Smooth muscle cell (in vitro differentiated cells): ENCODE measurements around the gene HIC1. TPM values are rescaled to one million over a fixed set of nuclear protein-coding genes. Genes with fewer than 3 reads are reported as not detected.
A peak's percentile ranks its signal among the peaks of the same experiment; 100 is the strongest.

Experiments
- DNase-seq: peaks from one replicate; lab custom pipeline; 2025; ENCODE audit not compliant: unreplicated experiment; lab: John Stamatoyannopoulos, UW
- H2AFZ ChIP-seq: fragments of 200-600 bp; sonication (generic); 2 replicates; pipeline ENCODE4 v1.6.0; 2016; ENCODE audit warnings: antibody characterized with exemption, low read depth, mild to moderate bottlenecking
- H3F3A ChIP-seq: fragments of 200-600 bp; sonication (generic); 2 replicates; pipeline ENCODE4 v1.6.0; 2017; ENCODE audit warnings: antibody characterized with exemption, low read depth
- H3K27ac ChIP-seq: fragments of 200-600 bp; sonication (generic); 2 replicates; pipeline ENCODE4 v1.5.1; 2016; ENCODE audit warnings: low read depth, mild to moderate bottlenecking
- H3K27me3 ChIP-seq: fragments of 200-600 bp; sonication (generic); 2 replicates; pipeline ENCODE4 v1.6.1; 2016; ENCODE audit warnings: low read depth, mild to moderate bottlenecking
- H3K36me3 ChIP-seq: fragments of 200-600 bp; sonication (generic); 2 replicates; pipeline ENCODE4 v1.5.1; 2016; ENCODE audit warnings: low read depth
- H3K4me1 ChIP-seq: fragments of 200-600 bp; sonication (generic); 2 replicates; pipeline ENCODE4 v1.5.1; 2016; ENCODE audit warnings: low read depth
- H3K4me2 ChIP-seq: fragments of 200-600 bp; sonication (generic); 2 replicates; pipeline ENCODE4 v1.6.0; 2016; ENCODE audit warnings: mild to moderate bottlenecking
- H3K4me3 ChIP-seq: fragments of 200-600 bp; sonication (generic); 2 replicates; pipeline ENCODE4 v1.5.1; 2016; ENCODE audit warnings: mild to moderate bottlenecking
- H3K79me2 ChIP-seq: fragments of 200-600 bp; sonication (generic); 2 replicates; pipeline ENCODE4 v1.6.0; 2016; ENCODE audit warnings: low read depth, mild to moderate bottlenecking
- H3K9ac ChIP-seq: fragments of 200-600 bp; sonication (generic); 2 replicates; pipeline ENCODE4 v1.6.0; 2016; ENCODE audit warnings: low read depth
- H3K9me3 ChIP-seq: fragments of 200-600 bp; sonication (generic); replicated peaks from 2 replicates; pipeline ENCODE4 v1.5.1; 2016; ENCODE audit warnings: low read depth
- H4K20me1 ChIP-seq: fragments of 200-600 bp; sonication (generic); 2 replicates; pipeline ENCODE4 v1.6.0; 2016; ENCODE audit warnings: low read depth
- CTCF ChIP-seq: fragments of 200-600 bp; sonication (generic); IDR thresholded peaks from 2 replicates; pipeline ENCODE4 v1.5.1; 2017; ENCODE audit warnings: borderline replicate concordance, mild to moderate bottlenecking, antibody characterized with exemption; ENCODE audit not compliant: insufficient read depth, poor library complexity, severe bottlenecking
- WGBS: methylation state at CpG from one replicate; pipeline ENCODE4 v1.1.7; 2016; ENCODE audit warnings: low lambda C conversion rate; 5-methylcytosine and 5-hydroxymethylcytosine counted together
- polyA plus RNA-seq: library from polyadenylated mRNA; unstranded; fragments of >200 nt; fragmentation: Nextera tagmentation; extraction: Ambion mirVana; gene quantifications from 2 replicates; pipeline ENCODE4 v1.2.1, GENCODE V29; 2016
- total RNA-seq: library from RNA; depleted of rRNA; stranded (reverse); fragments of >200 nt; gene quantifications from 2 replicates; pipeline ENCODE4 v1.2.3, GENCODE V29; 2014

HIC1 gene
- total and polyA plus RNA-seq, 2 experiments from 2014 or later: 2.9 to 5.2 TPM

- Histone ChIP-seq H3K9ac (no peak overlapping the region), H3K4me2 (peak overlapping the region; percentile 23), H3K36me3 (no peaks in the 10 kb centered on the region), H3F3A (peaks cover 19% of the 10 kb centered on the region), H3K79me2 (no peaks in the 10 kb centered on the region), H3K27me3 (no peaks in the 10 kb centered on the region), H3K27ac (peak overlapping the region; percentile 52), H3K4me1 (peaks cover 27% of the 10 kb centered on the region), H4K20me1 (no peaks in the 10 kb centered on the region), H3K4me3 (no peak overlapping the region), H3K9me3 (no peaks in the 10 kb centered on the region), H2AFZ (no peak overlapping the region)
- DNase-seq: no peak
- TF ChIP-seq CTCF: peak; percentile 51
- WGBS: 77% methylated on average over 12 of the region's 12 CpGs
Observed at GRCh38 chr17:2094891-2095535, 40.1 kb downstream of the HIC1 start.

DNA sequence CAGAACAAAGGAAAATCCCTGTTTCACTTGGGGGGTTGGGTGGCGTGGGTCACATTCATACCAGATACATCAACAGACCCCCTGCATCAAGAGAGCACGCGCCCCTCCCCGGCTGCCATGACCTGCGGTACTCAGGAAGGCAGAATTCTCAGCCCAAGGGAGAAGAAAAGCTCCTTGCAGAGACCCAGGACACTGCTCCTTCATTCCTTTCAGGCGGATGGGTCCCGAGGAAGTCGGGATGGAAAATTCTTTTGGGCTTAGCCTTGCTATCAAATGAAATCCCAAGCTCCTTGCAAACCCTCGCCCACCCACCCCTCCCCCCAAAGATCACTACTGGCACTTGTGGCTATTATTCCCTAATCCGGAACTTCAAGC lies 40.6 kb downstream of the HIC1 start:
- Histone ChIP-seq H3K36me3 (no peaks in the 10 kb centered on the region), H3K27ac (peak overlapping the region; percentile 52)

DNA sequence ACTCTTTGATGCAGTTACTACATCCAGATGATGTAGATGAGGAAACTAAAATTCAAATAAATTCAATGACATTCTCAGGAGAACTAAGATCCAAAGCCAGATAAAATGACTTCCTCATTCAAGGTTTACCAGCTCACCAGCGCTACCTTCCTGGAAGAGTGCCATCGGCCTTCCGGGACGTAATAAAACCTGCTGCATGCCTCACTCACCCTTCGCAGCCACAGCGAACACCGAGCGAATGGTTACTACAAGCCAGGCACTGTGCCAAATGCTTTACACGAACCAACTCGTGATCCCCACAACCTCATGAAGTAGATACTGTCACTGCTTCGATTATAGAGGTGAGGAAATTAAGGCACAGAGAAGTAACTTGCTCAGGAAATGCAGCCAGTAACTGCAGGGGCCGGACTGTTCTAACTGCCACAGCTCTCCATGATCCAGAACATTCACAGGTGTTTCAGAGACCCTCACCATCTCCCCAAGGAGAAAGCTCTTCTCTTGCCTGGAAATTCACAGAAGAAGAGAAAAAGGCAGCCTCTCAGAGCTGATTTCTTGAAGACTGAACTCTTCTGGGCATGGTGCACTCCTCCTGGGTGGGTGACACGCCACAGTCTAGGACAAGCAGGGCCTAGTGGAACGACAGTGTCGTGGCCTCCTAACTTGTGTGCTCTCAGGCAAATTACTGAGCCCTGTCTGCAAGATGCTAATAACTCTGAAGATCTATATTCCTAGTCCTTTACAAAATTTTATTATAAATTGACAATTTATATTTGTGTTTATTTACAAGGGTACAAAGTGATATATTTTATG lies 46.8 kb downstream of the HIC1 start:
- Histone ChIP-seq H3K9me3 (no peaks in the 10 kb centered on the region), H3K79me2 (no peaks in the 10 kb centered on the region)
- 90% methylated on average over 15 of the region's 15 CpGs for WGBS

More for the DNA sequence above, 40.6 kb downstream of the HIC1 start:
- H4K20me1 ChIP-seq: no peaks in the 10 kb centered on the region
- H3K4me1 ChIP-seq: peaks cover 24% of the 10 kb centered on the region
- no peak overlapping the region for H3K4me3 ChIP-seq
- no peaks in the 10 kb centered on the region for H3K79me2 ChIP-seq
- no peaks in the 10 kb centered on the region for H3K27me3 ChIP-seq
- no peak overlapping the region for H3K9ac ChIP-seq
- no peaks in the 10 kb centered on the region for H3K9me3 ChIP-seq
- H2AFZ ChIP-seq: no peak overlapping the region
- peaks cover 15% of the 10 kb centered on the region for H3F3A ChIP-seq
- peak overlapping the region; percentile 23 for H3K4me2 ChIP-seq
- no peak for DNase-seq
- no peak for TF ChIP-seq CTCF
- WGBS: 62% methylated on average over 9 of the region's 10 CpGs

More for the DNA sequence above, 46.8 kb downstream of the HIC1 start:
- Histone ChIP-seq H3K36me3 (no peaks in the 10 kb centered on the region), H3K27me3 (no peaks in the 10 kb centered on the region), H3K4me2 (no peak overlapping the region), H3K27ac (no peak overlapping the region), H2AFZ (no peak overlapping the region), H3K9ac (no peak overlapping the region), H3F3A (no peaks in the 10 kb centered on the region), H4K20me1 (peaks cover 13% of the 10 kb centered on the region), H3K4me3 (no peak overlapping the region), H3K4me1 (no peaks in the 10 kb centered on the region)
- no peak for TF ChIP-seq CTCF
- no peak for DNase-seq
